Effector memory CD4-positive, alpha-beta T cell (primary cell): ENCODE measurements around the gene FAM114A1.

Source experiments
- DNase-seq, 3 donors: peaks; one replicate each; pipeline ENCODE4 v3.0.0-alpha.2; 2020
- H3K27ac ChIP-seq: 2 replicates; pipeline ENCODE4 v1.7.0; 2013; ENCODE audit warnings: mild to moderate bottlenecking, low read length, moderate library complexity; ENCODE audit not compliant: insufficient read depth, poor library complexity, severe bottlenecking
- H3K27me3 ChIP-seq: replicated peaks from 2 replicates; pipeline ENCODE4 v1.7.0; 2013; ENCODE audit warnings: mild to moderate bottlenecking, low read length; ENCODE audit not compliant: insufficient read depth, control insufficient read depth, poor library complexity, severe bottlenecking
- H3K36me3 ChIP-seq: 2 replicates; pipeline ENCODE4 v1.7.0; 2013; ENCODE audit warnings: mild to moderate bottlenecking, low read length, moderate library complexity; ENCODE audit not compliant: control insufficient read depth, insufficient read depth
- H3K4me1 ChIP-seq: 2 replicates; pipeline ENCODE4 v1.7.0; 2013; ENCODE audit warnings: low read length, mild to moderate bottlenecking; ENCODE audit not compliant: control insufficient read depth, insufficient read depth, poor library complexity, severe bottlenecking
- H3K4me3 ChIP-seq: 2 replicates; pipeline ENCODE4 v1.7.0; 2013; ENCODE audit warnings: low read length, low read depth, mild to moderate bottlenecking; ENCODE audit not compliant: insufficient read depth, poor library complexity, severe bottlenecking
- H3K9me3 ChIP-seq: 2 replicates; pipeline ENCODE4 v1.7.0; 2013; ENCODE audit warnings: mild to moderate bottlenecking, low read length, moderate library complexity; ENCODE audit not compliant: control insufficient read depth

FAM114A1 gene

GRCh38 chr4:38976308-38976707 is 108.7 kb downstream of the FAM114A1 start:
- no peak overlapping the region for H3K27ac ChIP-seq
- H3K4me1 ChIP-seq, result no peaks in the 10 kb centered on the region
- H3K27me3 ChIP-seq, result no peaks in the 10 kb centered on the region
- no peak for DNase-seq
- H3K4me3 ChIP-seq, result no peak overlapping the region
- H3K36me3 ChIP-seq, result no peaks in the 10 kb centered on the region
- no peaks in the 10 kb centered on the region for H3K9me3 ChIP-seq

GRCh38 chr4:38979081-38979480 is 111.5 kb downstream of the FAM114A1 start:
- H3K9me3 ChIP-seq, result no peaks in the 10 kb centered on the region
- no peak for DNase-seq
- H3K27me3 ChIP-seq, result no peaks in the 10 kb centered on the region
- H3K4me1 ChIP-seq, result no peaks in the 10 kb centered on the region
- no peaks in the 10 kb centered on the region for H3K36me3 ChIP-seq
- no peak overlapping the region for H3K27ac ChIP-seq
- H3K4me3 ChIP-seq, result no peak overlapping the region

GRCh38 chr4:38979511-38980230 is 112.1 kb downstream of the FAM114A1 start:
- no peaks in the 10 kb centered on the region for H3K27me3 ChIP-seq
- no peaks in the 10 kb centered on the region for H3K9me3 ChIP-seq
- no peaks in the 10 kb centered on the region for H3K4me1 ChIP-seq
- DNase-seq, result no peak
- no peaks in the 10 kb centered on the region for H3K36me3 ChIP-seq
- no peak overlapping the region for H3K27ac ChIP-seq
- H3K4me3 ChIP-seq, result no peak overlapping the region

- H3K4me3 ChIP-seq, result no peak overlapping the region
- H3K27me3 ChIP-seq, result no peaks in the 10 kb centered on the region
- H3K27ac ChIP-seq, result no peak overlapping the region
- no peaks in the 10 kb centered on the region for H3K9me3 ChIP-seq
- peaks cover 3% of the 10 kb centered on the region for H3K4me1 ChIP-seq
- peaks cover 4% of the 10 kb centered on the region for H3K36me3 ChIP-seq
- no peak for DNase-seq
Measured at GRCh38 chr4:38980903-38981676, 113.5 kb downstream of the FAM114A1 start.

- H3K4me1 ChIP-seq, result peaks cover 3% of the 10 kb centered on the region
- no peak overlapping the region for H3K27ac ChIP-seq
- H3K9me3 ChIP-seq, result no peaks in the 10 kb centered on the region
- no peak overlapping the region for H3K4me3 ChIP-seq
- peaks cover 4% of the 10 kb centered on the region for H3K36me3 ChIP-seq
- no peaks in the 10 kb centered on the region for H3K27me3 ChIP-seq
- DNase-seq, result no peak
Measured at GRCh38 chr4:38982361-38983095, 114.9 kb downstream of the FAM114A1 start.

GRCh38 chr4:38983291-38983690 is 115.7 kb downstream of the FAM114A1 start:
- Histone ChIP-seq H3K27ac (no peak overlapping the region), H3K9me3 (no peaks in the 10 kb centered on the region), H3K27me3 (no peaks in the 10 kb centered on the region), H3K4me1 (peaks cover 3% of the 10 kb centered on the region), H3K36me3 (peaks cover 4% of the 10 kb centered on the region), H3K4me3 (no peak overlapping the region)
- DNase-seq, result no peak

- H3K27me3 ChIP-seq, result no peaks in the 10 kb centered on the region
- peaks cover 3% of the 10 kb centered on the region for H3K4me1 ChIP-seq
- H3K27ac ChIP-seq, result no peak overlapping the region
- H3K4me3 ChIP-seq, result no peak overlapping the region
- no peaks in the 10 kb centered on the region for H3K9me3 ChIP-seq
- peaks cover 4% of the 10 kb centered on the region for H3K36me3 ChIP-seq
- DNase-seq, result no peak
Measured at GRCh38 chr4:38983787-38984598, 116.4 kb downstream of the FAM114A1 start.

- H3K36me3 ChIP-seq, result peaks cover 4% of the 10 kb centered on the region
- peak overlapping the region; percentile 23 for H3K4me3 ChIP-seq
- peaks cover 3% of the 10 kb centered on the region for H3K4me1 ChIP-seq
- DNase-seq, result no peak
- no peaks in the 10 kb centered on the region for H3K9me3 ChIP-seq
- peak overlapping the region; percentile 41 for H3K27ac ChIP-seq
- H3K27me3 ChIP-seq, result no peaks in the 10 kb centered on the region
Measured at GRCh38 chr4:38985410-38986100, 117.9 kb downstream of the FAM114A1 start.

GRCh38 chr4:38987491-38987890 is 119.9 kb downstream of the FAM114A1 start:
- Histone ChIP-seq H3K9me3 (no peaks in the 10 kb centered on the region), H3K27me3 (no peaks in the 10 kb centered on the region), H3K4me1 (peaks cover 3% of the 10 kb centered on the region), H3K27ac (no peak overlapping the region), H3K36me3 (peaks cover 9% of the 10 kb centered on the region), H3K4me3 (no peak overlapping the region)
- no peak for DNase-seq
